ENCODE data around the gene IL16. TPM values are rescaled to one million over a fixed set of nuclear protein-coding genes. Genes with fewer than 3 reads are reported as not detected.

The IL16 gene
- total RNA-seq, 1 donor from 2014 or later = not detected

- no peak for TF ChIP-seq CTCF (IDR thresholded peaks at IDR 0.05; ENCODE audit: insufficient read depth, low read length, poor library complexity, severe bottlenecking)
- Histone ChIP-seq H3K27me3 (ENCODE audit: control insufficient read depth, insufficient read depth, low read length) (peaks cover 3% of the 10 kb centered on the region), H3K4me3 (ENCODE audit: low read depth, low read length) (no peak overlapping the region), H3K36me3 (ENCODE audit: control insufficient read depth, insufficient read depth, low read length) (no peaks in the 10 kb centered on the region)
- no peak for DNase-seq (ENCODE audit: low read depth)
Observed at GRCh38 chr15:81273200-81273599, 76.5 kb downstream of the IL16 start.

GRCh38 chr15:81273855-81274254, 77.2 kb downstream of the IL16 start:
- no peak overlapping the region for H3K4me3 ChIP-seq (ENCODE audit: low read depth, low read length)
- no peak for TF ChIP-seq CTCF (IDR thresholded peaks at IDR 0.05; ENCODE audit: insufficient read depth, low read length, poor library complexity, severe bottlenecking)
- DNase-seq (ENCODE audit: low read depth) = no peak
- H3K27me3 ChIP-seq (ENCODE audit: control insufficient read depth, insufficient read depth, low read length) = peaks cover 6% of the 10 kb centered on the region
- H3K36me3 ChIP-seq (ENCODE audit: control insufficient read depth, insufficient read depth, low read length) = no peaks in the 10 kb centered on the region

- TF ChIP-seq CTCF (IDR thresholded peaks at IDR 0.05; ENCODE audit: insufficient read depth, low read length, poor library complexity, severe bottlenecking) = no peak
- Histone ChIP-seq H3K4me3 (ENCODE audit: low read depth, low read length) (no peak overlapping the region), H3K27me3 (ENCODE audit: control insufficient read depth, insufficient read depth, low read length) (peaks cover 4% of the 10 kb centered on the region), H3K36me3 (ENCODE audit: control insufficient read depth, insufficient read depth, low read length) (no peaks in the 10 kb centered on the region)
- no peak for DNase-seq (ENCODE audit: low read depth)
Observed at GRCh38 chr15:81274255-81274654, 77.6 kb downstream of the IL16 start.

GRCh38 chr15:81274931-81275707, 78.4 kb downstream of the IL16 start:
- Histone ChIP-seq H3K4me3 (ENCODE audit: low read depth, low read length) (no peak overlapping the region), H3K36me3 (ENCODE audit: control insufficient read depth, insufficient read depth, low read length) (no peaks in the 10 kb centered on the region), H3K27me3 (ENCODE audit: control insufficient read depth, insufficient read depth, low read length) (peaks cover 6% of the 10 kb centered on the region)
- peak; percentile 84 for TF ChIP-seq CTCF (IDR thresholded peaks at IDR 0.05; ENCODE audit: insufficient read depth, low read length, poor library complexity, severe bottlenecking)
- DNase-seq (ENCODE audit: low read depth) = no peak

GRCh38 chr15:81275711-81276392, 79.2 kb downstream of the IL16 start:
- TF ChIP-seq CTCF (IDR thresholded peaks at IDR 0.05; ENCODE audit: insufficient read depth, low read length, poor library complexity, severe bottlenecking) = no peak
- DNase-seq (ENCODE audit: low read depth) = no peak
- H3K27me3 ChIP-seq (ENCODE audit: control insufficient read depth, insufficient read depth, low read length) = peaks cover 11% of the 10 kb centered on the region
- H3K36me3 ChIP-seq (ENCODE audit: control insufficient read depth, insufficient read depth, low read length) = no peaks in the 10 kb centered on the region
- no peak overlapping the region for H3K4me3 ChIP-seq (ENCODE audit: low read depth, low read length)

Measured in kidney epithelial cell (primary cell).